ENCODE data around the gene NDUFS4.

GRCh38 chr5:53543401-53543800 is 17.0 kb upstream of the NDUFS4 start:
- no peak for TF ChIP-seq CTCF (conservative IDR thresholded peaks at IDR 0.05)
- TF ChIP-seq EZH2 (IDR thresholded peaks at IDR 0.05; ENCODE audit: low read depth): no peak

Data from PC-9 (cell line).